Measurements from ENCODE around the gene ADH5. TPM values are rescaled to one million over a fixed set of nuclear protein-coding genes. Genes with fewer than 3 reads are reported as not detected.
"Not testable (repeated sequence)": the region's sequence is repeated elsewhere in the genome, so short reads cannot be mapped to it uniquely, and the experiment has no call there.

Gene ADH5
- total and polyA plus RNA-seq, 2 donors (not counting 1 experiment from before 2014, with no cell fraction given): 23.9 to 65.6 TPM

DNA sequence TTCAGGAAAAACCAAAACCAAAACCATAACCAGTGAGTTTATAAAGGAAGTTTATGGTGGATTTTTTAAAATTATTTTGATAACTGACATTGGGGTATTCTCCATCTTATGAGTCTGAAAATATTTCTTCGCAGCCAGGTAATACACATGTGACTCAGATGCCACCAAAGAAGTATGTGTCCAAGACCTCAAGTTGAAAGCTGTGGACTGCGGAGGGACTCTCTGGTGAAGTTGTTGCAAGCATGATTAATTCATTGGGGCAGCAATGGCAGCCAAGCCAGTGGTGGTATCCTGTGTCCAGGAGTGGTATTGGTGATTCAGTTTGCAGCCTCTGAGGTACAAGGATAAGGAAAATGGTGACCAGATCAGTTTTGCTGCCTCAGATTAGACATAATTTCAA lies 14.0 kb upstream of the ADH5 start:
- no peak overlapping the region for H3K9ac ChIP-seq (ENCODE audit: low read length)
- no peak overlapping the region for H3K4me3 Mint-ChIP-seq
- DNase-seq (no peak), ATAC-seq (ENCODE audit: low read depth) (no peak)
- no peak overlapping the region for H2AFZ ChIP-seq (ENCODE audit: insufficient read depth, low read depth, low read length, poor library complexity, severe bottlenecking)
- H3K27ac Mint-ChIP-seq: no peak overlapping the region
- no peak overlapping the region for H3K4me2 ChIP-seq (replicated peaks; ENCODE audit: low read depth, low read length, poor library complexity, severe bottlenecking)
- H3K36me3 ChIP-seq (replicated peaks in 1 of 2; ENCODE audit: control extremely low read depth in 1 of 2, control insufficient read depth in 1 of 2, extremely low read depth in 1 of 2, insufficient read depth in 2 of 2, low read length in 1 of 2): no peaks in the 10 kb centered on the region
- H3K27me3 ChIP-seq (replicated peaks in 1 of 4; ENCODE audit: control extremely low read depth in 1 of 4, control insufficient read depth in 3 of 4, insufficient read depth in 4 of 4, low read length in 3 of 4): no peaks in the 10 kb centered on the region
- H3K9me3 ChIP-seq (ENCODE audit: control extremely low read depth in 1 of 3, control insufficient read depth in 2 of 3, insufficient read depth in 1 of 3, low read length in 2 of 3): no peaks in the 10 kb centered on the region
- ChIA-PET CTCF (interaction anchor here (0.6 to 1.0 kb wide), 2 partner anchors 107 to 939 kb away, joined by 3 read pairs; partner anchors contain the start of gene METAP1), POLR2A (no interaction called here)
- no peaks in the 10 kb centered on the region for H4K20me1 ChIP-seq (ENCODE audit: control insufficient read depth, insufficient read depth, low read length, poor library complexity, severe bottlenecking)
- H3K27me3 Mint-ChIP-seq: no peaks in the 10 kb centered on the region
- no peaks in the 10 kb centered on the region for H3K4me1 ChIP-seq (ENCODE audit: control insufficient read depth in 2 of 2, insufficient read depth in 2 of 2, low read length in 2 of 2)
- intact Hi-C loops (cut with micrococcal nuclease): no loop called here
- no peaks in the 10 kb centered on the region for H3K9me3 Mint-ChIP-seq (ENCODE audit: insufficient read depth)
- 100% methylated on average over 2 of the region's 2 CpGs for WGBS (ENCODE audit: insufficient coverage)
- H3K27ac ChIP-seq (ENCODE audit: low read length in 2 of 2): no peak overlapping the region
- no peak overlapping the region for H3K4me3 ChIP-seq (ENCODE audit: control extremely low read depth in 1 of 5, extremely low read depth in 1 of 5, insufficient read depth in 1 of 5, low read depth in 2 of 5, low read length in 4 of 5)
- H3K79me2 ChIP-seq (ENCODE audit: control insufficient read depth, insufficient read depth, low read length): no peaks in the 10 kb centered on the region
- H3K4me1 Mint-ChIP-seq: no peaks in the 10 kb centered on the region
- TF ChIP-seq EZH2 (IDR thresholded peaks at IDR 0.05; ENCODE audit: borderline replicate concordance, insufficient read depth, low read depth, low read length, poor library complexity, severe bottlenecking): no peak
- TF ChIP-seq, protein P1, sequence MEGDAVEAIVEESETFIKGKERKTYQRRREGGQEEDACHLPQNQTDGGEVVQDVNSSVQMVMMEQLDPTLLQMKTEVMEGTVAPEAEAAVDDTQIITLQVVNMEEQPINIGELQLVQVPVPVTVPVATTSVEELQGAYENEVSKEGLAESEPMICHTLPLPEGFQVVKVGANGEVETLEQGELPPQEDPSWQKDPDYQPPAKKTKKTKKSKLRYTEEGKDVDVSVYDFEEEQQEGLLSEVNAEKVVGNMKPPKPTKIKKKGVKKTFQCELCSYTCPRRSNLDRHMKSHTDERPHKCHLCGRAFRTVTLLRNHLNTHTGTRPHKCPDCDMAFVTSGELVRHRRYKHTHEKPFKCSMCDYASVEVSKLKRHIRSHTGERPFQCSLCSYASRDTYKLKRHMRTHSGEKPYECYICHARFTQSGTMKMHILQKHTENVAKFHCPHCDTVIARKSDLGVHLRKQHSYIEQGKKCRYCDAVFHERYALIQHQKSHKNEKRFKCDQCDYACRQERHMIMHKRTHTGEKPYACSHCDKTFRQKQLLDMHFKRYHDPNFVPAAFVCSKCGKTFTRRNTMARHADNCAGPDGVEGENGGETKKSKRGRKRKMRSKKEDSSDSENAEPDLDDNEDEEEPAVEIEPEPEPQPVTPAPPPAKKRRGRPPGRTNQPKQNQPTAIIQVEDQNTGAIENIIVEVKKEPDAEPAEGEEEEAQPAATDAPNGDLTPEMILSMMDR (IDR thresholded peaks at IDR 0.05): no peak

DNA sequence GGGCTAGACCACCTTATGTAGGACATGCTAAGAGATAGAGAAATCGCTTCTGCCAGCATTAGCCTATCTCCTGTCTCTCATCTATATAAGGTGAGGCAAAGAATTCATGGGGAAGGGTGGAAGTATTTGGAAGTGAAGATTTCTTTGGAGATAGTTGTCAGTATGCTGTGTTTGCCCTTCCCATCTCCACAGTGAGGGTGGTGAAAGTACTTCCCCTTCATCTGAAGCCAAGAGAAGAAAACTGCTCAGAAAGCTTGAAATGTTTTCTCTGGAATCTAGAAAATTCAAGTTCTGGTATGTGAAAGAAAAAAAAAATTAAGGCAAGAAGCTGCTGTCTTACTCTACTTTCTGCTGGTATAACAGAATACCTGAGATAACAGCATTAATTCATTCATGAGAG lies 12.3 kb upstream of the ADH5 start:
- ChIA-PET POLR2A (no interaction called here), CTCF (no interaction called here)
- H3K9me3 Mint-ChIP-seq (ENCODE audit: insufficient read depth): no peaks in the 10 kb centered on the region
- Histone ChIP-seq H3K36me3 (replicated peaks in 1 of 2; ENCODE audit: control extremely low read depth in 1 of 2, control insufficient read depth in 1 of 2, extremely low read depth in 1 of 2, insufficient read depth in 2 of 2, low read length in 1 of 2) (no peaks in the 10 kb centered on the region), H3K79me2 (ENCODE audit: control insufficient read depth, insufficient read depth, low read length) (no peaks in the 10 kb centered on the region), H3K4me1 (ENCODE audit: control insufficient read depth in 2 of 2, insufficient read depth in 2 of 2, low read length in 2 of 2) (no peaks in the 10 kb centered on the region), H4K20me1 (ENCODE audit: control insufficient read depth, insufficient read depth, low read length, poor library complexity, severe bottlenecking) (no peaks in the 10 kb centered on the region), H3K9me3 (ENCODE audit: control extremely low read depth in 1 of 3, control insufficient read depth in 2 of 3, insufficient read depth in 1 of 3, low read length in 2 of 3) (no peaks in the 10 kb centered on the region), H3K4me3 (ENCODE audit: control extremely low read depth in 1 of 5, extremely low read depth in 1 of 5, insufficient read depth in 1 of 5, low read depth in 2 of 5, low read length in 4 of 5) (no peak overlapping the region), H3K27me3 (replicated peaks in 1 of 4; ENCODE audit: control extremely low read depth in 1 of 4, control insufficient read depth in 3 of 4, insufficient read depth in 4 of 4, low read length in 3 of 4) (no peaks in the 10 kb centered on the region), H3K27ac (ENCODE audit: low read length in 2 of 2) (no peak overlapping the region), H3K4me2 (replicated peaks; ENCODE audit: low read depth, low read length, poor library complexity, severe bottlenecking) (no peak overlapping the region), H3K9ac (ENCODE audit: low read length) (no peak overlapping the region), H2AFZ (ENCODE audit: insufficient read depth, low read depth, low read length, poor library complexity, severe bottlenecking) (no peak overlapping the region)
- no peak overlapping the region for H3K4me3 Mint-ChIP-seq
- ATAC-seq (ENCODE audit: low read depth): no peak
- no CpG with 5 or more reads among the region's 1 CpG for WGBS (ENCODE audit: insufficient coverage)
- no peak for DNase-seq
- TF ChIP-seq, protein P1 (IDR thresholded peaks at IDR 0.05): no peak
- TF ChIP-seq EZH2 (IDR thresholded peaks at IDR 0.05; ENCODE audit: borderline replicate concordance, insufficient read depth, low read depth, low read length, poor library complexity, severe bottlenecking): no peak
- H3K27ac Mint-ChIP-seq: no peak overlapping the region
- intact Hi-C loops (cut with micrococcal nuclease): no loop called here
- H3K27me3 Mint-ChIP-seq: no peaks in the 10 kb centered on the region
- H3K4me1 Mint-ChIP-seq: no peaks in the 10 kb centered on the region

DNA sequence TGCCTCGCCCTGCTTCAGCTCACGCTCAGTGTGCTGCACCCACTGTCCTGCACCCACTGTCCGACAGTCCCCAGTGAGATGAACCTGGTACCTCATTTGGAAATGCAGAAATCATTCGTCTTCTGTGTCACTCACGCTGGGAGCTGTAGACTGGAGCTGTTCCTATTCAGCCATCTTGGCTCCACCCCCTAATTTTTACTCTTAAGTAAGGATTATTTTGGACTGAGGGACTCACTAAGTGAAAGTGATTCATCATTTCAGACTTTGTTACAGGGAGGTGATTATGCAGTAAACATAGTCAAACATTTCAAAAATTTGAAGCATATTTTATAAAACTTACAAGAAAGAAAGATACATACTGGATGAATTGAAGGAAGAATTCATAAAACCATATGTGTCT lies 11.2 kb upstream of the ADH5 start:
- H3K4me3 ChIP-seq (ENCODE audit: control extremely low read depth in 1 of 5, extremely low read depth in 1 of 5, insufficient read depth in 1 of 5, low read depth in 2 of 5, low read length in 4 of 5); H3K4me1 ChIP-seq (ENCODE audit: control insufficient read depth in 2 of 2, insufficient read depth in 2 of 2, low read length in 2 of 2); H3K9me3 Mint-ChIP-seq (ENCODE audit: insufficient read depth); H2AFZ ChIP-seq (ENCODE audit: insufficient read depth, low read depth, low read length, poor library complexity, severe bottlenecking); H3K4me2 ChIP-seq (replicated peaks; ENCODE audit: low read depth, low read length, poor library complexity, severe bottlenecking); H3K27me3 Mint-ChIP-seq; CTCF ChIA-PET; H3K4me3 Mint-ChIP-seq; H3K27me3 ChIP-seq (replicated peaks in 1 of 4; ENCODE audit: control extremely low read depth in 1 of 4, control insufficient read depth in 3 of 4, insufficient read depth in 4 of 4, low read length in 3 of 4); H3K9me3 ChIP-seq (ENCODE audit: control extremely low read depth in 1 of 3, control insufficient read depth in 2 of 3, insufficient read depth in 1 of 3, low read length in 2 of 3); H4K20me1 ChIP-seq (ENCODE audit: control insufficient read depth, insufficient read depth, low read length, poor library complexity, severe bottlenecking); H3K4me1 Mint-ChIP-seq; intact Hi-C loops (cut with micrococcal nuclease); DNase-seq; ATAC-seq (ENCODE audit: low read depth); H3K79me2 ChIP-seq (ENCODE audit: control insufficient read depth, insufficient read depth, low read length); H3K27ac Mint-ChIP-seq; H3K27ac ChIP-seq (ENCODE audit: low read length in 2 of 2); POLR2A ChIA-PET; H3K36me3 ChIP-seq (replicated peaks in 1 of 2; ENCODE audit: control extremely low read depth in 1 of 2, control insufficient read depth in 1 of 2, extremely low read depth in 1 of 2, insufficient read depth in 2 of 2, low read length in 1 of 2); H3K9ac ChIP-seq (ENCODE audit: low read length): not testable (repeated sequence)
- 100% methylated on average over 3 of the region's 5 CpGs for WGBS (ENCODE audit: insufficient coverage)
